ENCODE results near the gene MRPL36. TPM values are rescaled to one million over a fixed set of nuclear protein-coding genes. Genes with fewer than 3 reads are reported as not detected.
"Not testable (repeated sequence)": the region's sequence is repeated elsewhere in the genome, so short reads cannot be mapped to it uniquely, and the experiment has no call there.

Gene MRPL36
- total RNA-seq, 1 donor from 2014 or later, result 29.4 TPM

- no peak overlapping the region for H3K27ac ChIP-seq
- ATAC-seq (no peak), DNase-seq (no peak)
- H3K4me3 ChIP-seq, result no peak overlapping the region
- H3K4me1 ChIP-seq, result peaks cover 12% of the 10 kb centered on the region
- intact Hi-C loops (cut with DNase I), result no loop called here
- TF ChIP-seq, protein P1, sequence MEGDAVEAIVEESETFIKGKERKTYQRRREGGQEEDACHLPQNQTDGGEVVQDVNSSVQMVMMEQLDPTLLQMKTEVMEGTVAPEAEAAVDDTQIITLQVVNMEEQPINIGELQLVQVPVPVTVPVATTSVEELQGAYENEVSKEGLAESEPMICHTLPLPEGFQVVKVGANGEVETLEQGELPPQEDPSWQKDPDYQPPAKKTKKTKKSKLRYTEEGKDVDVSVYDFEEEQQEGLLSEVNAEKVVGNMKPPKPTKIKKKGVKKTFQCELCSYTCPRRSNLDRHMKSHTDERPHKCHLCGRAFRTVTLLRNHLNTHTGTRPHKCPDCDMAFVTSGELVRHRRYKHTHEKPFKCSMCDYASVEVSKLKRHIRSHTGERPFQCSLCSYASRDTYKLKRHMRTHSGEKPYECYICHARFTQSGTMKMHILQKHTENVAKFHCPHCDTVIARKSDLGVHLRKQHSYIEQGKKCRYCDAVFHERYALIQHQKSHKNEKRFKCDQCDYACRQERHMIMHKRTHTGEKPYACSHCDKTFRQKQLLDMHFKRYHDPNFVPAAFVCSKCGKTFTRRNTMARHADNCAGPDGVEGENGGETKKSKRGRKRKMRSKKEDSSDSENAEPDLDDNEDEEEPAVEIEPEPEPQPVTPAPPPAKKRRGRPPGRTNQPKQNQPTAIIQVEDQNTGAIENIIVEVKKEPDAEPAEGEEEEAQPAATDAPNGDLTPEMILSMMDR (IDR thresholded peaks at IDR 0.05), result no peak
- H3K27me3 ChIP-seq, result no peaks in the 10 kb centered on the region
- no peaks in the 10 kb centered on the region for H3K9me3 ChIP-seq
- H3K36me3 ChIP-seq, result peaks cover 13% of the 10 kb centered on the region
Observed at GRCh38 chr5:1793966-1794900, 5.4 kb downstream of the MRPL36 start.

- Histone ChIP-seq H3K4me1 (peaks cover 6% of the 10 kb centered on the region), H3K9me3 (no peaks in the 10 kb centered on the region), H3K36me3 (peaks cover 13% of the 10 kb centered on the region), H3K27ac (peak overlapping the region; percentile 17), H3K4me3 (no peak overlapping the region), H3K27me3 (no peaks in the 10 kb centered on the region)
- DNase-seq (no peak), ATAC-seq (no peak)
- intact Hi-C loops (cut with DNase I), result no loop called here
- TF ChIP-seq, protein P1 (IDR thresholded peaks at IDR 0.05), result no peak
Observed at GRCh38 chr5:1793301-1793740, 6.3 kb downstream of the MRPL36 start.

DNA sequence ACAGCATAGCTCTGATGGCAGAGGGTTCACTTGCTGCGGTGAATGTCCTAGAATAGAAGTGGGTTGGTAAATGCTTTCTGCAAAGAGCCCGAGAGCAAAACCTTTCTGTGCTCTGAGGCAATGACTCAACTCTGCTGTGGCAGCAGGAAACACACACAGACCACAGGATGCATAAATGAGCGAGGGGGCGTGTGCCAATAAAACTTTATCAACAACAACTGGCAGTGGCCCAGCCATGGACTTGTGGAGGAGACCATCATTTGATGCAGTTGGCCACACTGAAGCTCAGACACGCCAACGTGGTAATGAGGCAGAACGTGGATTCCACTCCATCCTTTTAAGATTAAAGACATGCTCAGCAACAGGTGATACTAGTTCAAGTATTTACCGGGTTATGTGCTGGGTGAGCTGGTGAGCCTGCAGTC, 6.8 kb downstream of the MRPL36 start:
- Histone ChIP-seq H3K9me3 (no peaks in the 10 kb centered on the region), H3K4me1 (peaks cover 6% of the 10 kb centered on the region), H3K4me3 (no peak overlapping the region), H3K27ac (peak overlapping the region; percentile 17), H3K27me3 (no peaks in the 10 kb centered on the region), H3K36me3 (peaks cover 10% of the 10 kb centered on the region)
- peak; percentile 32 for ATAC-seq
- TF ChIP-seq, protein P1 (IDR thresholded peaks at IDR 0.05), result no peak
- DNase-seq, result no peak
- intact Hi-C loops (cut with DNase I), result no loop called here

DNA sequence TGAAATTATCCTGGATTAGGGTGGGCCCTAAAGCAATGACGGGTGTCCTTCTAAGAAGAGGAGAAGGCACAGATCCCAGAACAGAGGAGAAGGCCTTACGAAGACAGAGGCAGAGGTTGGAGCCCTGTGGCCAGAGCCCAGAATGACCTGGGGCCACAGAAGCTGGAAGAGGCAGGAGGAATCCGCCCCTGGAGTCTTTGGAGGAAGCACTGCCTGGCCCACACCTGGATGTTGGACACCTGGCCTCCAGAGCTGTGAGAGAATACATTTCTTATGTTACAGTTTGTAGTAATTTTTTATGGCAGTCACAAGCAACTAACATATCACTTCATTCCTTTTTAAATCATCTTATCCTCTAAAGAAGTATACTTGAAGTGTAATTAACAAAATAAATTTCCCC, 8.5 kb downstream of the MRPL36 start:
- H3K27me3 ChIP-seq, result peaks cover 9% of the 10 kb centered on the region
- no peak overlapping the region for H3K4me3 ChIP-seq
- TF ChIP-seq, protein P1 (IDR thresholded peaks at IDR 0.05), result no peak
- no peak overlapping the region for H3K27ac ChIP-seq
- ATAC-seq, result no peak
- DNase-seq, result peak; percentile 20
- H3K36me3 ChIP-seq, result no peaks in the 10 kb centered on the region
- H3K4me1 ChIP-seq, result peaks cover 6% of the 10 kb centered on the region
- intact Hi-C loops (cut with DNase I), result no loop called here
- H3K9me3 ChIP-seq, result no peaks in the 10 kb centered on the region

GRCh38 chr5:1789834-1790471, 9.7 kb downstream of the MRPL36 start:
- H3K4me1 ChIP-seq, result peaks cover 6% of the 10 kb centered on the region
- no peaks in the 10 kb centered on the region for H3K9me3 ChIP-seq
- DNase-seq (no peak), ATAC-seq (no peak)
- TF ChIP-seq, protein P1 (IDR thresholded peaks at IDR 0.05), result no peak
- H3K27me3 ChIP-seq, result peaks cover 9% of the 10 kb centered on the region
- intact Hi-C loops (cut with DNase I), result no loop called here
- H3K27ac ChIP-seq, result no peak overlapping the region
- no peaks in the 10 kb centered on the region for H3K36me3 ChIP-seq
- H3K4me3 ChIP-seq, result no peak overlapping the region

DNA sequence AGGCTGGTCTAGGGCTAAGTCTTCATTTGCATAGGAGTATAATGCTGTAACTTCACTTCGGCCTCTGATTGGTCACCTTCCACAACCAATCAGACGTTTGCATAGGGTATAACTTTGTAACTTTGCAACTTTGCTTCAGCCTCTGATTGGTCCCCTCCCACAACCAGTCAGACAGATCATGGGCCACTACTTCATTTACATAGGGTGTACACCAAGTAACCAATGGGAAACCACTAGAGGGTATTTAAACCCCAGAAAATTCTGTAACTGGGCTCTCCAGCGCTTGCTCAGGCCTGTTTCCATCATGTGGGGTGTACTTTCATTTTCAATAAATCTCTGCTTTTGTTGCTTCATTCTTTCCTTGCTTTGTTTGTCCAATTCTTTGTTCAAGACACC, 10.2 kb downstream of the MRPL36 start:
- peaks cover 11% of the 10 kb centered on the region for H3K27me3 ChIP-seq
- H3K9me3 ChIP-seq; ATAC-seq; H3K27ac ChIP-seq; H3K4me1 ChIP-seq; H3K4me3 ChIP-seq; intact Hi-C loops (cut with DNase I); DNase-seq; H3K36me3 ChIP-seq: not testable (repeated sequence)
